Parathyroid adenoma (tissue), 2 donors: ENCODE data around the gene CLASP2.

Experiments used
- H2AFZ ChIP-seq: fragments of 300-600 bp; sonication (generic); one replicate; pipeline ENCODE4 v1.7.0; 2017; ENCODE audit warnings: antibody characterized with exemption, mild to moderate bottlenecking
- H3K27ac ChIP-seq: fragments of 300-600 bp; sonication (generic); one replicate; pipeline ENCODE4 v1.7.0; 2017
- H3K27me3 ChIP-seq: fragments of 300-600 bp; sonication (generic); one replicate; pipeline ENCODE4 v1.7.0; 2017; ENCODE audit warnings: low read length; ENCODE audit not compliant: control insufficient read depth, insufficient read depth
- H3K36me3 ChIP-seq: fragments of 300-600 bp; sonication (generic); one replicate; pipeline ENCODE4 v1.7.0; 2017; ENCODE audit warnings: low read length; ENCODE audit not compliant: control insufficient read depth, insufficient read depth
- H3K4me1 ChIP-seq: fragments of 300-600 bp; sonication (generic); one replicate; pipeline ENCODE4 v1.7.0; 2017; ENCODE audit warnings: control low read depth
- H3K4me2 ChIP-seq: fragments of 300-600 bp; sonication (generic); one replicate; pipeline ENCODE4 v1.7.0; 2017; ENCODE audit warnings: low read length
- H3K4me3 ChIP-seq: fragments of 300-600 bp; sonication (generic); one replicate; pipeline ENCODE4 v1.7.0; 2017; ENCODE audit warnings: low read depth, low read length
- H3K79me2 ChIP-seq: fragments of 300-600 bp; sonication (generic); one replicate; pipeline ENCODE4 v1.7.0; 2017; ENCODE audit warnings: control low read depth
- H3K9ac ChIP-seq: fragments of 300-600 bp; sonication (generic); one replicate; pipeline ENCODE4 v1.7.0; 2017; ENCODE audit warnings: mild to moderate bottlenecking
- H3K9me3 ChIP-seq: fragments of 300-600 bp; sonication (generic); one replicate; pipeline ENCODE4 v1.7.0; 2017; ENCODE audit warnings: low read length; ENCODE audit not compliant: control insufficient read depth
- TF ChIP-seq, protein P1 (sequence below): fragments of 300-600 bp; sonication (generic); IDR thresholded peaks from one replicate; pipeline ENCODE4 v1.7.0; 2017; ENCODE audit warnings: antibody characterized with exemption, mild to moderate bottlenecking
- donor health status: primary hyperparathyroidism.

Gene CLASP2

DNA sequence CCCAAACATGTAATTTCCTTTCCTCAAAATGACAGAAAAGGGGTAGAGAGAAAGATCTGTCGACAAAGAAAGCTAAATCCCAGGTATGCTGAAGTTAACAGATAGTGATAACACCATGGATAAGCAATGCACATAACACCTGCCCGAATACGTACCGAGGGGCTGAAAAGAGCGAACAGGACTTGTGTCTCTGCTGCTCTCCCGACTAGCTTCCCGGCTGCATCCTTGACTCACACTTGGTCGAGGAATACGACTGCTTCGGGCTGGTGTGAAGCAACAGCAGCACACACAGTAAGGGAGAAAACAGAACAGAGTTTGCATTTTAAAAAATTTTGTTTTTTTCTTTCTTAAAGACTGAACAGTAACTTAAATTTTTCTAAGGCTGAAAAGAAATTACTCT, 136.4 kb downstream of the CLASP2 start:
- H3K27ac ChIP-seq = no peak overlapping the region
- no peaks in the 10 kb centered on the region for H3K79me2 ChIP-seq
- H3K9ac ChIP-seq = no peak overlapping the region
- no peaks in the 10 kb centered on the region for H3K9me3 ChIP-seq
- H2AFZ ChIP-seq = no peak overlapping the region
- H3K27me3 ChIP-seq = no peaks in the 10 kb centered on the region
- H3K4me3 ChIP-seq = no peak overlapping the region
- TF ChIP-seq, protein P1, sequence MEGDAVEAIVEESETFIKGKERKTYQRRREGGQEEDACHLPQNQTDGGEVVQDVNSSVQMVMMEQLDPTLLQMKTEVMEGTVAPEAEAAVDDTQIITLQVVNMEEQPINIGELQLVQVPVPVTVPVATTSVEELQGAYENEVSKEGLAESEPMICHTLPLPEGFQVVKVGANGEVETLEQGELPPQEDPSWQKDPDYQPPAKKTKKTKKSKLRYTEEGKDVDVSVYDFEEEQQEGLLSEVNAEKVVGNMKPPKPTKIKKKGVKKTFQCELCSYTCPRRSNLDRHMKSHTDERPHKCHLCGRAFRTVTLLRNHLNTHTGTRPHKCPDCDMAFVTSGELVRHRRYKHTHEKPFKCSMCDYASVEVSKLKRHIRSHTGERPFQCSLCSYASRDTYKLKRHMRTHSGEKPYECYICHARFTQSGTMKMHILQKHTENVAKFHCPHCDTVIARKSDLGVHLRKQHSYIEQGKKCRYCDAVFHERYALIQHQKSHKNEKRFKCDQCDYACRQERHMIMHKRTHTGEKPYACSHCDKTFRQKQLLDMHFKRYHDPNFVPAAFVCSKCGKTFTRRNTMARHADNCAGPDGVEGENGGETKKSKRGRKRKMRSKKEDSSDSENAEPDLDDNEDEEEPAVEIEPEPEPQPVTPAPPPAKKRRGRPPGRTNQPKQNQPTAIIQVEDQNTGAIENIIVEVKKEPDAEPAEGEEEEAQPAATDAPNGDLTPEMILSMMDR = no peak
- H3K4me2 ChIP-seq = no peak overlapping the region
- no peaks in the 10 kb centered on the region for H3K36me3 ChIP-seq
- no peaks in the 10 kb centered on the region for H3K4me1 ChIP-seq

DNA sequence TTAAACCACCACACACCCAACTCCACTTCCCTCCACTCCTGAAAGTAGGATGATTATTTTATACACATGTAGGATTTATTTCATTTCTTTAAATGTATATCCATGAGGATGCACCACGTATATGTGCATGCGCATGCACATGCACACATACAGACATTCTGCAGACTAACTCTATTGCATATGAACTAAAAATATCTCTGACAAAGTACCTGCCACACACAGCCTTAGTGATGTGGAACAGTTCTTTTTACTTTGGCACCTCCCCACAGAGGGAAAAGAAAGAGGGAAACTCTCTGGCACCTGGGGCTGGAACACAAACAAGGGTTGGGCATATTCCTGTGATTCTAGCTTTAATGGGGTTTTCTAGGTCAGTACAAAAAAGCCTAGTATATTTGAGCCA, 138.2 kb downstream of the CLASP2 start:
- TF ChIP-seq, protein P1 = no peak
- Histone ChIP-seq H3K9me3 (no peaks in the 10 kb centered on the region), H2AFZ (no peak overlapping the region), H3K4me1 (no peaks in the 10 kb centered on the region), H3K4me3 (no peak overlapping the region), H3K27ac (no peak overlapping the region), H3K79me2 (no peaks in the 10 kb centered on the region), H3K4me2 (no peak overlapping the region), H3K9ac (no peak overlapping the region), H3K36me3 (no peaks in the 10 kb centered on the region), H3K27me3 (no peaks in the 10 kb centered on the region)

DNA sequence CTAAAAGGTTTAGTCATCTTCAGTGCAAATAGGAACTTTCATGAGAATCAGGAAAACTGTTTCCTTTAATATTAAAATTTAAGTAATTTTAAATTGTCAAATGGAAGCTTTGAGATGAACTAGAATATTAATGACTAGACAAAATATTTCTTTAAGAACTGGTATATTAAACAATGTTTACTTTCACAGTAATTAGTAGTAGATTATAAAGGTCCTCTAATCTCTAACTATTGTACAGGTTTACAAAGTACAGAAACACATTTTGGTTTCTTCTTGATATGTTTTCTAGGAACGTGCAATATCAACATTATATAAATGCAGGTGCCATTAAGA, 138.9 kb downstream of the CLASP2 start:
- Histone ChIP-seq H3K4me1 (no peaks in the 10 kb centered on the region), H3K4me2 (no peak overlapping the region), H3K27ac (no peak overlapping the region), H3K9me3 (no peaks in the 10 kb centered on the region), H3K79me2 (no peaks in the 10 kb centered on the region), H3K27me3 (no peaks in the 10 kb centered on the region), H3K36me3 (no peaks in the 10 kb centered on the region), H2AFZ (no peak overlapping the region), H3K4me3 (no peak overlapping the region), H3K9ac (no peak overlapping the region)
- TF ChIP-seq, protein P1 = no peak

DNA sequence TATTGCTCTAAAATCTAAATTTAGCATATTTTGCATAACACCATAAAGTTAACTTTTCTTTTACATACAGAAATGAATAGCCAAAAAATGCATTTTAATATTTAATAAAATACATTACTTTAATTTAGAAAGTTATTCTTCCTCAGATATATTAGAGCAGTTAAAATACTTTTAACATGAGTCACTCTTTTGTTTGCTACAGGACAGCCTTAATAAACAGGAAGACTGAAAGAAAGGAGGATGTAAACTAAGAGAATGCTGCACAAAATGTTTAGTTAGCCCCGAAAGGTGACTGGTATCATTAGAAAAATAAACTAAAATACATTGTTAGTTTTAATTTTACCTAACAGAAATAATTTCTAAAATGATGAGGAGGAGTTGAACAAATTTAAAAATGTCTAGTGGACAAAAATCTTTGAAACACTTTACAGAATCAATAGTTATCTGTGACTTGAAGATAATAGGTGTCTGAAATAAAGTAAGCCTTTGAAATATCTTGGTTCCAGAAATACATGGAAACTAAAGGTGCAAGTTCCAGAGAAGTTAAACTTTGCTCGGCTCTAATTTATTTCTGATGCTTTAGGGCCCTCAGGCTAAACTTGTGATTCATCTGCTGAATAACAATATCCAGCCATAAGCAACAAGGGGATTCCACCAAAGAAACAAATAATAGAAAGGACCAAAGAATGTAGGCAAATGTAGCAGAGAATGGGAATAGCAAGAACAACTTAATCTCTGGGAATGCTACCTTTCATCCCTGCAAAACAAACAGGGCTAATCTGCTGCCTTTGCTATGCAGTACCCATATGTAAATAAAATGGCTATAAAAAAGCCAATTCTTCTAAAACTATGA, 139.5 kb downstream of the CLASP2 start:
- no peaks in the 10 kb centered on the region for H3K36me3 ChIP-seq
- no peak overlapping the region for H3K27ac ChIP-seq
- no peaks in the 10 kb centered on the region for H3K27me3 ChIP-seq
- H2AFZ ChIP-seq = no peak overlapping the region
- H3K9me3 ChIP-seq = no peaks in the 10 kb centered on the region
- no peak overlapping the region for H3K4me3 ChIP-seq
- H3K4me1 ChIP-seq = no peaks in the 10 kb centered on the region
- H3K9ac ChIP-seq = no peak overlapping the region
- H3K4me2 ChIP-seq = no peak overlapping the region
- TF ChIP-seq, protein P1 = no peak
- no peaks in the 10 kb centered on the region for H3K79me2 ChIP-seq

DNA sequence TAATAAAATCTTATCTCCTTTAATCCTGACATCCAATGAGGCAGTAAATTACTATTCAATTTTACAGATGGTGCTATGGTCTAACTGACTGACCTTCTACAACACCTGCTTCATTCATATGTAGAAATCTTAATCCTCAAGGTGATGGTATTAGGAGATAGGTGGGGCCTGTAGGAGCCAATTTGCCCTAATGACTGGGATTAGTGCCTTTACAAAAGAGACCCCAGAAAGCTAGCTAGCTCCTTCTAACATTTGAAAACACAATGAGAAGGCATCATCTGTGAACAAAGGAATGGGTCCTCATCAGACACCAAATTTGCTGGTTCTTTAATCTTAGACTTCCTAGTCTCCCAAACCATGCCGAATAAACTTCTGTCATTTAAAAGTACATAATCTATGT, 140.5 kb downstream of the CLASP2 start:
- no peaks in the 10 kb centered on the region for H3K79me2 ChIP-seq
- no peak overlapping the region for H2AFZ ChIP-seq
- H3K9ac ChIP-seq = no peak overlapping the region
- no peak overlapping the region for H3K27ac ChIP-seq
- H3K4me2 ChIP-seq = no peak overlapping the region
- H3K4me3 ChIP-seq = no peak overlapping the region
- no peaks in the 10 kb centered on the region for H3K36me3 ChIP-seq
- H3K27me3 ChIP-seq = no peaks in the 10 kb centered on the region
- no peaks in the 10 kb centered on the region for H3K4me1 ChIP-seq
- TF ChIP-seq, protein P1 = no peak
- H3K9me3 ChIP-seq = no peaks in the 10 kb centered on the region
